H4 (cell line): ENCODE data around the gene ITGA5. TPM values are rescaled to one million over a fixed set of nuclear protein-coding genes. Genes with fewer than 3 reads are reported as not detected.
A peak's percentile ranks its signal among the peaks of the same experiment; 100 is the strongest.

Experiments
- DNase-seq: peaks from one replicate; pipeline ENCODE4 v3.0.0-alpha.2; 2015; ENCODE audit warnings: low spot score
- total RNA-seq: library from RNA; depleted of rRNA; stranded (reverse); fragments of >200 nt; shearing (Covaris generic); gene quantifications from 2 replicates; pipeline ENCODE4 v1.2.3, GENCODE V29; 2014

Gene ITGA5
- total RNA-seq, 1 experiment from 2014 or later: 89.4 TPM

- DNase-seq: no peak
Measured at GRCh38 chr12:54389134-54389508, 29.9 kb downstream of the ITGA5 start.

GRCh38 chr12:54388237-54389133 is 30.6 kb downstream of the ITGA5 start:
- no peak for DNase-seq

- DNase-seq: no peak
Measured at GRCh38 chr12:54387114-54387467, 32.0 kb downstream of the ITGA5 start.

- no peak for DNase-seq
Measured at GRCh38 chr12:54386403-54387113, 32.5 kb downstream of the ITGA5 start.

DNA sequence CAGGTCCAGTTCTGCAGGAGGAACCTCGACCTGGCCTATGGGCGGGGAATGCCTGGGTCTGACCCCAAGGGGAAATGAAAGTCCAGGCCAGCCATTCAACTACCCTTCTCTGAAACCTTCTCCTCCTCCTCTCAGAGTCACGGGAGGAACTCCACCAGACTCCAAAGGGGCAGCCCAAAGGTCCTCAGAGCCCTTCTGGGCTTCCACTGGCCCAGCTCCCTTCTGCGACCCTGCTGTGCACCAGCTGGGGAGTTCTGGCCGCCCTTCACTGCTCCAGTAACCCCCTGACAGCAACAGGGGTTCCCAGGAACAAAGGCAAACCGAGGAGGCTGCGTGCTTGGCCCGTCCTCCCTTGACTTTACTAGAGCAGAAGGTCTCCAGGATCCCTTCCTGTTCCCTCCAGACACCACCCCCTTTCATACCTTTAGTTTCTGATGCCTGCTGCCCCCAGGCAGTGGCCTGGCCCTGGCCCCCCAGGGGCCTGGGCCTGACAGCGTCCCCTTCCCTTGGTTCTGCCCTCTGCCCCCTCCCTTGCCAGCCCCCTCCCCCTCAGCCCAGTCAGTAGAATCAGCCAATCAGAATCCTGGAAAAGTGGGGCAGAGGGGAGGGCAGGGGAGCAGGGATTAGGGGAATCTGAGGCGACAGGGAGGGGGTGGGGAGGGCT is 33.7 kb downstream of the ITGA5 start:
- no peak for DNase-seq

- no peak for DNase-seq
Measured at GRCh38 chr12:54384591-54385041, 34.5 kb downstream of the ITGA5 start, which contains the start of gene ZNF385A. Gene ZNF385A (minus strand): TSS chr12:54384733. CDS start chr12:54384514, 219 bp downstream.

DNA sequence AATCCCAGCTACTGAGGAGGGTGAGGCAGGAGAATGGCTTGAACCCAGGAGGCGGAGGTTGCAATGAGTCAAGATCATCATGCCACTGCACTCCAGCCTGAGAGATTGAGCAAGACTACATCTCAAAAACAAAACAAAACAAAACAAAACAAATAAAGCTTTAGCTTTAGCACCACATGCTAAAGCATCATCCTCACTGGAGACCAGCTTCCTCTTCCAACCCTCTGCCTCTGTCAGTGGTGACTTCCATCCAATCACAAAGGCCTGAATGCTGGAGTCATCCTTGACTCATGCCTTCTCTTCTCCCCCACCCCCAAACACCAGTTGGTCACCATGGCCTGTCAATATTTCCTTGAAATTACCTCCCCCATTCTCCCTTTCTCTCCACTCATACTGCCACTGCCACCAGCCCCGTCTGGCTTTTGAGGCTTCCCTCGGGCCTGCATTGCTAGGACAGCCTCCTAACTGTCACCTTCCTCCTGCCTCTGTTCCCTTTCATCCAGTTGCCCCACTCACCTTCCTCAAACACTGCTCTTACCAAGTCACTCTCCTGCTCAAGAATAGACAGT is 35.9 kb downstream of the ITGA5 start:
- DNase-seq: peak; percentile 80

DNA sequence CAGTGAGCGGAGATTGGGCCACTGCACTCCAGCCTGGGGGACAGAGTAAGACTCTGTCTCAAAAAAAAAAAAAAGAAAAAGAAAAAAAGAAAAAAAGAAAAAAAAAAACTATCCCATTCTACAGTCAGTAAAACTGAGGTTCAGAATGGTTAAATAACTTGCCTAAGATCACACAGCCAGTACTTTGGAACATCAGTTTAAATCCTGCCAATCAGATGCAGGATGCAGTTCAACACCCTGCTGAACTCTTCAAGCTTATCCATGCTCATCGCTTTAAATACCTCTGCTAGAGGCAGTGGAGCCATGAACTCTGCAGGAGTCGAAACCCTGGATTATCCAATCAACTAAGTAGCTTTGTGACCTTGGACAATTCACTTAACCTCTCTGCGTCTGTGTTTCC is 37.9 kb downstream of the ITGA5 start:
- no peak for DNase-seq

GRCh38 chr12:54379398-54380201 is 39.5 kb downstream of the ITGA5 start:
- DNase-seq: peak; percentile 91

DNA sequence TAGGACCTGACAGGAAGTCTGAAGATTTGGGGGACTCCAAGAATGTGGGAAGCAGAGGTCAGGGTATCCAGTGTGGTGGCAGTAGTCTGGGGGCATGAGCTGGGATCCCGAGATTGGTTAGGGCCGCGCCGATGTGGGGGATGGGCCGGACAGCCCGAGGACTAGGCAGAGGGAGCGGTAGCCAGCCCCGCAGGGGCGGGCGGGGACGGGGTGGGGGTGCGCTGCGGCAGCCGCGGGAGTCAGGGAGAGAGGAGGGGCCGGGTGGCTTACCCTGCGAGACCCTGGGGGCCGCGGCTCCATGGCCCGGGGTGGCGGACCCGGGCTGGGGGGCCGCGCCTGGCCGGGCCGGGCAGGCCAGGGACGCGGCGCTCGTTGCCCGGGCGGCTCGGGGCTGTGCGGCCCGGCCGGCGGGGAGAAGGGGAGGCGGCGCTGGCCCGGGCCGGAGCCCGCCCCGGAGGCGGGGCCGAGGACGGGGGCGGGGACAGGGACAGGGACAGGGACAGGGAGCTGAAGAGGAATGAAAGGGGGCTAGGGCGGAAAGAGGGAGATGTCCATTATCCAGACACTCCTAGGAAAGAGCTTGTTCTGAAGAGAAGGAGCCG is 40.2 kb downstream of the ITGA5 start:
- DNase-seq: peak; percentile 35

DNA sequence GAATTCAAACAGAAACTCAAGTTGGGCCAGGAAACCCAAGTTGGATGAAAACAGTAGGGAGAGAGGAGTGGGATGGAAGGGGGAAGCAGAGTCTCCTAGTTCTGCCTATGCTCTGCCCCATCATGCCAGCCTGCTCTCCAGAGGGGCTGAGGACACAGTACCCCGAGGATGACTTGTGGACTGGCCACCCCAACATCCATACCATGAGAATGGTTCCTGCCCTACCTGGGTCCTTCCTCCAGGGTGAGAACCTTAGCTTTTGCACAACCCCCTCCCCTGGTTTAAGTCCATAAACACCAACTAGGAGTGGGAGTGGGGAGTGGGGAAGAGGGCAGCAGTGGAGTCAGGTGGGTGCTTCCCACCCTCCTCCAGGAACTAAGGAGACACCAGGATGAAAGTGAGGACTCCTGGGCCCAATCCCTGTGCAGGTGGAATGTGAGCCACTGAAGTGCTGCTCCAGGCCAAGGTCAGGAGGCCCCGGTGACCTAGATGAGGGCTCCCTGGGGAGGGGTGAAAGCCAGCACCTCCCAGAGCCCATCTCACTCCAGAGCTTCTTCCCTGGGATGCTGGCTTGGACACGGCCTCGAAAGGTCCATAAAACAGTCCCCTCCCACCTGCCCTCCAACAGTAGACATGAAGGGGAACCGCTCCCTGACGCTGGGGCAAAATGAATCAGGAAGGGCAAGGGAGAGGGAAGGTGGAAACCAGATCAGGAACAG is 41.1 kb downstream of the ITGA5 start:
- no peak for DNase-seq

- no peak for DNase-seq
Measured at GRCh38 chr12:54377007-54377406, 42.1 kb downstream of the ITGA5 start.

- DNase-seq: no peak
Measured at GRCh38 chr12:54376596-54376995, 42.5 kb downstream of the ITGA5 start.

- no peak for DNase-seq
Measured at GRCh38 chr12:54375259-54375579, 43.8 kb downstream of the ITGA5 start.

- DNase-seq: no peak
Measured at GRCh38 chr12:54374562-54375258, 44.4 kb downstream of the ITGA5 start.

DNA sequence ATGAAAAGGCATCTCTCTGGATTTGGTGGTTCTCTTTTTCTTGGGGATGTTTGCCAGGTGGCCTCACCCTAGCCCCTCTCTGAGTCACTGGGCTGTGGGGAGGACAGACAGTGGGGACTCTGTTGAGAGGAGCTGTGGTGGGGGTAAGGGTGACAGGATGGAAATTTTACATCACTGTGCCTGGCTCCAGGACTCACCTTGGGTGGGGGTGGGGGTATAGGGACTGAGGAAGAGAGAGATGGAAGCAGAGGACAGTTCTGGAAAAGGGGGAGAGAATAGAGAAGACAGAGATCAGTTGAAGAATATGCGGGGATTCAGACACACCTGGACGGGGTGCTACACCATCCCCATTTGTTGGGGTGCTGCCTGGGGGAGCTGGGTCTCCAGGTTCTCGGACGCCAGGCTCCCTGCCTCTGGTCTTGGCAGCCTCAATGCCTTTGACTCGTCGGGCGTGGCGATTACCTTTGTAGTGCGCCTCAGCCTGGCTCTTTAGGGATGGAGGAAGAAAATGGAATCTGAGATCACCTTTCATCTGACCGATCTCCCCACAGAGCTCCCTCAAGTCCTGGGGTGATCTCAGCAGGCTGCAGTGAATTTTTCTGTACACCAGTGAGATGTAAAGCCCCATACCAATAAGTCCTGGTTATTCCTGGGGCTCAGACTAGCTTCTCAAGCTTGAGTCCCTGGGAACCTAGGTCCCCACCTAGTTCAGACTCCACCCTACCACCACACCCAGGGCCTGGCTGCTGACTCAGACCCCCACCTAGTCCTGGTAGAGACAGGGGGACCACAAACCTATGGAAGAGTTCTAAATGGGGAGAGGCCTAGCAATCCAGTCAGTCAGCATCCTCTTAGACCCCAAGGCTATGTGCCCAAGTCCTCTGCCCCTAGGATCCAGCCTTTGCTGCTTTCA is 45.2 kb downstream of the ITGA5 start:
- no peak for DNase-seq

- DNase-seq: no peak
Measured at GRCh38 chr12:54372113-54372806, 46.8 kb downstream of the ITGA5 start.
